GM18861 (cell line): ENCODE results near the gene LBX2.
"Not testable (repeated sequence)": the region's sequence is repeated elsewhere in the genome, so short reads cannot be mapped to it uniquely, and the experiment has no call there.

ENCODE experiments used
- ATAC-seq: cut with Tn5 transposase; IDR thresholded peaks from one replicate; pipeline ENCODE4 v1.9.1; 2021; ENCODE audit not compliant: unreplicated experiment

Gene LBX2

GRCh38 chr2:74486141-74486540, 13.3 kb downstream of the LBX2 start:
- ATAC-seq = no peak

- not testable (repeated sequence) for ATAC-seq
Measured at GRCh38 chr2:74483675-74484164, 15.7 kb downstream of the LBX2 start.

- ATAC-seq = peak; percentile 73
Measured at GRCh38 chr2:74482801-74483674, 16.4 kb downstream of the LBX2 start, which contains the start of the genes CCDC142 and TTC31. Gene CCDC142 (minus strand): TSS chr2:74482998. CDS start chr2:74482837, 161 bp downstream. Gene TTC31 (plus strand): TSS chr2:74483081. CDS start chr2:74483096, 15 bp downstream.

- ATAC-seq = peak; percentile 24
Measured at GRCh38 chr2:74481961-74482800, 17.2 kb downstream of the LBX2 start.

GRCh38 chr2:74481431-74481830, 18.0 kb downstream of the LBX2 start:
- no peak for ATAC-seq

- no peak for ATAC-seq
Measured at GRCh38 chr2:74474899-74475298, 24.5 kb downstream of the LBX2 start.

GRCh38 chr2:74474481-74474880, 24.9 kb downstream of the LBX2 start:
- no peak for ATAC-seq

- ATAC-seq = no peak
Measured at GRCh38 chr2:74472945-74473258, 26.5 kb downstream of the LBX2 start.

- ATAC-seq = peak; percentile 74
Measured at GRCh38 chr2:74472086-74472944, 27.1 kb downstream of the LBX2 start, which contains the start of gene MRPL53. Gene MRPL53 (minus strand): TSS chr2:74472680. CDS start chr2:74472660, 20 bp downstream.

GRCh38 chr2:74471332-74472065, 27.9 kb downstream of the LBX2 start:
- no peak for ATAC-seq

GRCh38 chr2:74470742-74471141, 28.7 kb downstream of the LBX2 start:
- ATAC-seq = not testable (repeated sequence)

- ATAC-seq = no peak
Measured at GRCh38 chr2:74464406-74464805, 35.0 kb downstream of the LBX2 start.

GRCh38 chr2:74462786-74463105, 36.7 kb downstream of the LBX2 start:
- ATAC-seq = no peak

- no peak for ATAC-seq
Measured at GRCh38 chr2:74462054-74462785, 37.2 kb downstream of the LBX2 start.

GRCh38 chr2:74461187-74462053, 38.0 kb downstream of the LBX2 start:
- no peak for ATAC-seq

- ATAC-seq = not testable (repeated sequence)
Measured at GRCh38 chr2:74460187-74460586, 39.2 kb downstream of the LBX2 start.

- not testable (repeated sequence) for ATAC-seq
Measured at GRCh38 chr2:74459503-74460118, 39.8 kb downstream of the LBX2 start.

GRCh38 chr2:74458938-74459363, 40.5 kb downstream of the LBX2 start:
- ATAC-seq = no peak
